SH-SY5Y (cell line): Measurements from ENCODE around the gene TBX2.

Source experiments
- GATA2 ChIP-seq: IDR thresholded peaks from 2 replicates; pipeline ENCODE4 v1.6.1; 2011; ENCODE audit warnings: mild to moderate bottlenecking, low read depth, low read length
- GATA3 ChIP-seq: IDR thresholded peaks from 2 replicates; pipeline ENCODE4 v1.6.1; 2011; ENCODE audit warnings: low read depth, mild to moderate bottlenecking, low read length, moderate library complexity

- TF ChIP-seq GATA2: no peak
- no peak for TF ChIP-seq GATA3
Observed at GRCh38 chr17:61436995-61437704, 37.5 kb downstream of the TBX2 start.
